ENCODE data around the gene PDZD4. TPM values are rescaled to one million over a fixed set of nuclear protein-coding genes. Genes with fewer than 3 reads are reported as not detected.

Gene PDZD4
- total and polyA plus RNA-seq, 9 of the 15 experiments (the other 6 are each of a cell fraction or from before 2014, with no cell fraction given) = 0.05 to 0.38 (median 0.07) TPM; not detected in 5

DNA sequence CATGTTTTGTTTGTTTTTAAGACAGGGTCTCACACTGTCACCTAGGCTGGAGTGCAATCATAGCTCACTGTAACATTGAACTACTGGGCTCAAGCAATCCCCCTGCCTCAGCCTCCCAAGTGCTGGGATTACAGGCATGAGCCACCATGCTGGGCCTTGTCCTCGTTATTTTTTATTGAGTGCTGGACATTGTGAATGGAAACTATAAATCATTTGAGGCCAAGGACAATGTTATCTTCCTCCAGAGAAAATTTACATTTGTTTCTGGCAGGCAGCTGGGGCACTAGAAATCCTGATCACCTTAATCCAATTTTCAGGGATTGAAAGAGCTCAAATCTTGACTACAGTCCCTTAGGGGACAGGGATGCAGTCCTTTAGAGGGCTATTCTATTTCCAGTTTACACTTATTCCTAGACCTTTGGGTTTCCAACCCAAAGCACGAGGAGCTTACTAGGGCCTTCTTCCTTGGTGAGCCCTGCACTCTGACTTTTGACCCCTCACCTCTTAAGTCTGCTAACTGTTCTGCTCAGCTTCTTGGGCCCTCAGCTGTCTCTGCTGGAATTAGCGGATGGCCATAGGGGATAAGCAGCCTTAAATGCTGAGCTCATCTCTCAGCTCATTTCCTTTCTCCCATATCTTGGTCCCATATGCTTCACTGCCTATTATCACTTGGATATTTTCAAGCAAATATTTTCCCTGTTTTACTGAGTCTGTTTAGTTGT, 23.0 kb upstream of the PDZD4 start (continued):
- TF ChIP-seq, protein P1, sequence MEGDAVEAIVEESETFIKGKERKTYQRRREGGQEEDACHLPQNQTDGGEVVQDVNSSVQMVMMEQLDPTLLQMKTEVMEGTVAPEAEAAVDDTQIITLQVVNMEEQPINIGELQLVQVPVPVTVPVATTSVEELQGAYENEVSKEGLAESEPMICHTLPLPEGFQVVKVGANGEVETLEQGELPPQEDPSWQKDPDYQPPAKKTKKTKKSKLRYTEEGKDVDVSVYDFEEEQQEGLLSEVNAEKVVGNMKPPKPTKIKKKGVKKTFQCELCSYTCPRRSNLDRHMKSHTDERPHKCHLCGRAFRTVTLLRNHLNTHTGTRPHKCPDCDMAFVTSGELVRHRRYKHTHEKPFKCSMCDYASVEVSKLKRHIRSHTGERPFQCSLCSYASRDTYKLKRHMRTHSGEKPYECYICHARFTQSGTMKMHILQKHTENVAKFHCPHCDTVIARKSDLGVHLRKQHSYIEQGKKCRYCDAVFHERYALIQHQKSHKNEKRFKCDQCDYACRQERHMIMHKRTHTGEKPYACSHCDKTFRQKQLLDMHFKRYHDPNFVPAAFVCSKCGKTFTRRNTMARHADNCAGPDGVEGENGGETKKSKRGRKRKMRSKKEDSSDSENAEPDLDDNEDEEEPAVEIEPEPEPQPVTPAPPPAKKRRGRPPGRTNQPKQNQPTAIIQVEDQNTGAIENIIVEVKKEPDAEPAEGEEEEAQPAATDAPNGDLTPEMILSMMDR (IDR thresholded peaks at IDR 0.05 in 2 of 3, conservative IDR thresholded peaks at IDR 0.05 in 1 of 3; ENCODE audit: insufficient read depth in 2 of 3, low read depth in 1 of 3, low read length in 3 of 3) = no peak
- no peak for TF ChIP-seq KLF13 (tag; IDR thresholded peaks at IDR 0.05; ENCODE audit: borderline replicate concordance, low read depth)
- TF ChIP-seq VEZF1 (CRISPR knock-in tag; IDR thresholded peaks at IDR 0.05) = no peak
- TF ChIP-seq CC2D1A (IDR thresholded peaks at IDR 0.05) = peak; percentile 86; the same call in 1 of the 2 replicates
- TF ChIP-seq, protein P2, sequence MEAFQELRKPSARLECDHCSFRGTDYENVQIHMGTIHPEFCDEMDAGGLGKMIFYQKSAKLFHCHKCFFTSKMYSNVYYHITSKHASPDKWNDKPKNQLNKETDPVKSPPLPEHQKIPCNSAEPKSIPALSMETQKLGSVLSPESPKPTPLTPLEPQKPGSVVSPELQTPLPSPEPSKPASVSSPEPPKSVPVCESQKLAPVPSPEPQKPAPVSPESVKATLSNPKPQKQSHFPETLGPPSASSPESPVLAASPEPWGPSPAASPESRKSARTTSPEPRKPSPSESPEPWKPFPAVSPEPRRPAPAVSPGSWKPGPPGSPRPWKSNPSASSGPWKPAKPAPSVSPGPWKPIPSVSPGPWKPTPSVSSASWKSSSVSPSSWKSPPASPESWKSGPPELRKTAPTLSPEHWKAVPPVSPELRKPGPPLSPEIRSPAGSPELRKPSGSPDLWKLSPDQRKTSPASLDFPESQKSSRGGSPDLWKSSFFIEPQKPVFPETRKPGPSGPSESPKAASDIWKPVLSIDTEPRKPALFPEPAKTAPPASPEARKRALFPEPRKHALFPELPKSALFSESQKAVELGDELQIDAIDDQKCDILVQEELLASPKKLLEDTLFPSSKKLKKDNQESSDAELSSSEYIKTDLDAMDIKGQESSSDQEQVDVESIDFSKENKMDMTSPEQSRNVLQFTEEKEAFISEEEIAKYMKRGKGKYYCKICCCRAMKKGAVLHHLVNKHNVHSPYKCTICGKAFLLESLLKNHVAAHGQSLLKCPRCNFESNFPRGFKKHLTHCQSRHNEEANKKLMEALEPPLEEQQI (IDR thresholded peaks at IDR 0.05) = peak; percentile 51; the same call in 1 of the 2 replicates
- TF ChIP-seq PURB (CRISPR knock-in tag; IDR thresholded peaks at IDR 0.05; ENCODE audit: low read depth) = no peak
- TF ChIP-seq TFAM (CRISPR knock-in tag; conservative IDR thresholded peaks at IDR 0.05) = no peak
- TF ChIP-seq RAD21 (CRISPR knock-in tag; conservative IDR thresholded peaks at IDR 0.05 in 1 of 2, IDR thresholded peaks at IDR 0.05 in 1 of 2) = no peak
- TF ChIP-seq NR4A1 (CRISPR knock-in tag; IDR thresholded peaks at IDR 0.05) = no peak
- TF ChIP-seq NR4A1 (tag; IDR thresholded peaks at IDR 0.05) = 0 out of 2 replicates have a peak, but pooled peaks have one; percentile 57
- TF ChIP-seq PTTG1 (tag; IDR thresholded peaks at IDR 0.05; ENCODE audit: low read depth) = no peak
- TF ChIP-seq NR2F6 (CRISPR knock-in tag; IDR thresholded peaks at IDR 0.05) = no peak
- TF ChIP-seq, protein P3, sequence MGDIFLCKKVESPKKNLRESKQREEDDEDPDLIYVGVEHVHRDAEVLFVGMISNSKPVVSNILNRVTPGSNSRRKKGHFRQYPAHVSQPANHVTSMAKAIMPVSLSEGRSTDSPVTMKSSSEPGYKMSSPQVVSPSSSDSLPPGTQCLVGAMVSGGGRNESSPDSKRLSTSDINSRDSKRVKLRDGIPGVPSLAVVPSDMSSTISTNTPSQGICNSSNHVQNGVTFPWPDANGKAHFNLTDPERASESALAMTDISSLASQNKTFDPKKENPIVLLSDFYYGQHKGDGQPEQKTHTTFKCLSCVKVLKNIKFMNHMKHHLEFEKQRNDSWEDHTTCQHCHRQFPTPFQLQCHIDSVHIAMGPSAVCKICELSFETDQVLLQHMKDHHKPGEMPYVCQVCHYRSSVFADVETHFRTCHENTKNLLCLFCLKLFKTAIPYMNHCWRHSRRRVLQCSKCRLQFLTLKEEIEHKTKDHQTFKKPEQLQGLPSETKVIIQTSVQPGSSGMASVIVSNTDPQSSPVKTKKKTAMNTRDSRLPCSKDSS (IDR thresholded peaks at IDR 0.05; ENCODE audit: low read depth, partially characterized antibody) = no peak
- TF ChIP-seq, protein P4, sequence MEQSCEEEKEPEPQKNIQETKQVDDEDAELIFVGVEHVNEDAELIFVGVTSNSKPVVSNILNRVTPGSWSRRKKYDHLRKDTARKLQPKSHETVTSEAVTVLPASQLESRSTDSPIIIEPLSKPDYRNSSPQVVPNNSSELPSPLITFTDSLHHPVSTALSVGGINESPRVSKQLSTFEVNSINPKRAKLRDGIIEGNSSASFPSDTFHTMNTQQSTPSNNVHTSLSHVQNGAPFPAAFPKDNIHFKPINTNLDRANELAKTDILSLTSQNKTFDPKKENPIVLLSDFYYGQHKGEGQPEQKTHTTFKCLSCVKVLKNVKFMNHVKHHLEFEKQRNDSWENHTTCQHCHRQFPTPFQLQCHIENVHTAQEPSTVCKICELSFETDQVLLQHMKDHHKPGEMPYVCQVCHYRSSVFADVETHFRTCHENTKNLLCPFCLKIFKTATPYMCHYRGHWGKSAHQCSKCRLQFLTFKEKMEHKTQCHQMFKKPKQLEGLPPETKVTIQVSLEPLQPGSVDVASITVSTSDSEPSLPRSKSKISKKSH (CRISPR knock-in tag; IDR thresholded peaks at IDR 0.05) = no peak
- no peak for TF ChIP-seq MIER1 (IDR thresholded peaks at IDR 0.05; ENCODE audit: low read depth)
- TF ChIP-seq, protein P5, sequence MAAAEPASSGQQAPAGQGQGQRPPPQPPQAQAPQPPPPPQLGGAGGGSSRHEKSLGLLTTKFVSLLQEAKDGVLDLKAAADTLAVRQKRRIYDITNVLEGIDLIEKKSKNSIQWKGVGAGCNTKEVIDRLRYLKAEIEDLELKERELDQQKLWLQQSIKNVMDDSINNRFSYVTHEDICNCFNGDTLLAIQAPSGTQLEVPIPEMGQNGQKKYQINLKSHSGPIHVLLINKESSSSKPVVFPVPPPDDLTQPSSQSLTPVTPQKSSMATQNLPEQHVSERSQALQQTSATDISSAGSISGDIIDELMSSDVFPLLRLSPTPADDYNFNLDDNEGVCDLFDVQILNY (CRISPR knock-in tag; IDR thresholded peaks at IDR 0.05) = no peak

Data from K562 (cell line).